ENCODE results near the gene MRTFA.

DNA sequence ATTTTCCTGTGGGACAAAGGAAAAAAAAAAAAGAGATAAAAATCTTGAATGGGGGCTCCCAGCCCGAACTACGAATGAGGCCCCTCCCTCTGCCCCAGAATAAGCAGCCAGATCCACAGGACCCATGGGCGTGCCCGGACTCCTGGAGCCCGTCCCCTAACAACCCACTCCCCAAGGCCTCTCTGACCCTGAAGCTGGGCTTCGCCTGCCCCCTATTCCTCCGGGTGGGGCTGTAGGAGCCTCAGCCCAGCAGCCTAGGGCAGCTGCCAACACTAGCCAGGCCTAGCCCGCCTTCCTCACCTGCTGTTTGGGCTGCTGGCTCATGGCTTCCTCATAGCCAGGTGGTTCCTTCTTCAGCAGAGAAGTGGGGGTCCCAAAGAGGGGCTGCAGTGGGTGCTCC is 219.5 kb downstream of the MRTFA start:
- TF ChIP-seq, protein P1, sequence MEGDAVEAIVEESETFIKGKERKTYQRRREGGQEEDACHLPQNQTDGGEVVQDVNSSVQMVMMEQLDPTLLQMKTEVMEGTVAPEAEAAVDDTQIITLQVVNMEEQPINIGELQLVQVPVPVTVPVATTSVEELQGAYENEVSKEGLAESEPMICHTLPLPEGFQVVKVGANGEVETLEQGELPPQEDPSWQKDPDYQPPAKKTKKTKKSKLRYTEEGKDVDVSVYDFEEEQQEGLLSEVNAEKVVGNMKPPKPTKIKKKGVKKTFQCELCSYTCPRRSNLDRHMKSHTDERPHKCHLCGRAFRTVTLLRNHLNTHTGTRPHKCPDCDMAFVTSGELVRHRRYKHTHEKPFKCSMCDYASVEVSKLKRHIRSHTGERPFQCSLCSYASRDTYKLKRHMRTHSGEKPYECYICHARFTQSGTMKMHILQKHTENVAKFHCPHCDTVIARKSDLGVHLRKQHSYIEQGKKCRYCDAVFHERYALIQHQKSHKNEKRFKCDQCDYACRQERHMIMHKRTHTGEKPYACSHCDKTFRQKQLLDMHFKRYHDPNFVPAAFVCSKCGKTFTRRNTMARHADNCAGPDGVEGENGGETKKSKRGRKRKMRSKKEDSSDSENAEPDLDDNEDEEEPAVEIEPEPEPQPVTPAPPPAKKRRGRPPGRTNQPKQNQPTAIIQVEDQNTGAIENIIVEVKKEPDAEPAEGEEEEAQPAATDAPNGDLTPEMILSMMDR (conservative IDR thresholded peaks at IDR 0.05; ENCODE audit: low read length), result no peak
- TF ChIP-seq EZH2phosphoT487 (IDR thresholded peaks at IDR 0.05; ENCODE audit: borderline replicate concordance, low read depth, low read length), result no peak
